Activated CD8-positive, alpha-beta memory T cell treated with anti-CD3 and anti-CD28 coated beads for 36 hours (primary cell): ENCODE results near the gene GRHPR. TPM values are rescaled to one million over a fixed set of nuclear protein-coding genes. Genes with fewer than 3 reads are reported as not detected.

Source experiments
- CTCF ChIA-PET: fragments of 350-600 bp; sonication (Branson Sonifier 250); formaldehyde crosslinking; loops from one replicate; lab custom pipeline; 2021; ENCODE audit warnings: antibody characterized with exemption; lab: Charles Lee
- POLR2A ChIA-PET: fragments of 350-600 bp; sonication (Branson Sonifier 250); formaldehyde crosslinking; loops from one replicate; lab custom pipeline; 2021; ENCODE audit warnings: antibody characterized with exemption; lab: Charles Lee
- total RNA-seq, 2 experiments: library from RNA; stranded (reverse); gene quantifications; one replicate each; pipeline ENCODE4 v1.2.3, GENCODE V29; 2021

GRHPR gene
- total RNA-seq = 10 to 100 TPM; 93.3 to 94.0 TPM

- ChIA-PET CTCF (interaction anchor here (0.6 to 1.1 kb wide), 2 partner anchors 11 to 798 kb away, joined by 3 to 4 read pairs; no protein-coding TSS in a partner anchor), POLR2A (interaction anchor here (0.7 to 1.5 kb wide), 3 partner anchors 11 to 125 kb away, joined by 3 to 7 read pairs (median 5); partner anchors contain the start of gene POLR1E)
Observed at GRCh38 chr9:37422289-37423104, at the start of gene GRHPR. Gene GRHPR, plus strand, starts transcription at chr9:37422696. Its CDS starts 55 bp downstream, at chr9:37422751.

GRCh38 chr9:37372839-37373238, 49.7 kb upstream of the GRHPR start:
- ChIA-PET CTCF (no interaction called here), POLR2A (no interaction called here)

- CTCF ChIA-PET = interaction anchor here (0.6 to 2.1 kb wide), 2 partner anchors 41 to 500 kb away, joined by 4 to 6 read pairs; no protein-coding TSS in a partner anchor
- POLR2A ChIA-PET = no interaction called here
Observed at GRCh38 chr9:37373621-37374020, 48.9 kb upstream of the GRHPR start.

GRCh38 chr9:37374892-37375291, 47.6 kb upstream of the GRHPR start:
- CTCF ChIA-PET = interaction anchor here (0.6 to 2.1 kb wide), 2 partner anchors 318 to 502 kb away, joined by 4 to 6 read pairs; no protein-coding TSS in a partner anchor
- POLR2A ChIA-PET = no interaction called here

- CTCF ChIA-PET = interaction anchor here (1.1 kb wide), 1 partner anchor 505 kb away, joined by 3 read pairs; no protein-coding TSS in a partner anchor
Observed at GRCh38 chr9:37377688-37378612, 44.5 kb upstream of the GRHPR start.

GRCh38 chr9:37378613-37379004, 43.9 kb upstream of the GRHPR start:
- ChIA-PET POLR2A (no interaction called here), CTCF (no interaction called here)

More at GRCh38 chr9:37377688-37378612, 44.5 kb upstream of the GRHPR start:
- POLR2A ChIA-PET = no interaction called here

GRCh38 chr9:37379835-37380234, 42.7 kb upstream of the GRHPR start:
- POLR2A ChIA-PET = no interaction called here
- CTCF ChIA-PET = interaction anchor here (0.6 kb wide), 1 partner anchor 507 kb away, joined by 3 read pairs; no protein-coding TSS in a partner anchor

- POLR2A ChIA-PET = no interaction called here
- CTCF ChIA-PET = no interaction called here
Observed at GRCh38 chr9:37380570-37380969, 41.9 kb upstream of the GRHPR start.

- ChIA-PET POLR2A (no interaction called here), CTCF (interaction anchor here (0.8 kb wide), 2 partner anchors 10 to 182 kb away, joined by 3 read pairs; no protein-coding TSS in a partner anchor)
Observed at GRCh38 chr9:37381094-37381741, 41.3 kb upstream of the GRHPR start.

- ChIA-PET CTCF (no interaction called here), POLR2A (no interaction called here)
Observed at GRCh38 chr9:37382161-37382981, 40.1 kb upstream of the GRHPR start.

- CTCF ChIA-PET = no interaction called here
- POLR2A ChIA-PET = no interaction called here
Observed at GRCh38 chr9:37382982-37383357, 39.5 kb upstream of the GRHPR start.

- ChIA-PET CTCF (no interaction called here), POLR2A (no interaction called here)
Observed at GRCh38 chr9:37383393-37383792, 39.1 kb upstream of the GRHPR start.

GRCh38 chr9:37383876-37384746, 38.4 kb upstream of the GRHPR start:
- ChIA-PET POLR2A (no interaction called here), CTCF (interaction anchor here (1.1 kb wide), 1 partner anchor 12 kb away, joined by 3 read pairs; no protein-coding TSS in a partner anchor)

GRCh38 chr9:37385286-37385685, 37.2 kb upstream of the GRHPR start:
- POLR2A ChIA-PET = no interaction called here
- CTCF ChIA-PET = interaction anchor here (1.0 to 1.1 kb wide), 2 partner anchors 8 to 14 kb away, joined by 3 read pairs; no protein-coding TSS in a partner anchor

- ChIA-PET POLR2A (no interaction called here), CTCF (no interaction called here)
Observed at GRCh38 chr9:37386988-37387387, 35.5 kb upstream of the GRHPR start.

- ChIA-PET POLR2A (no interaction called here), CTCF (no interaction called here)
Observed at GRCh38 chr9:37390759-37391158, 31.7 kb upstream of the GRHPR start.

GRCh38 chr9:37392272-37392671, 30.2 kb upstream of the GRHPR start:
- CTCF ChIA-PET = interaction anchor here (1.4 kb wide), 1 partner anchor 10 kb away, joined by 5 read pairs; no protein-coding TSS in a partner anchor
- POLR2A ChIA-PET = no interaction called here
